ENCODE measurements around the gene TECR. TPM values are rescaled to one million over a fixed set of nuclear protein-coding genes. Genes with fewer than 3 reads are reported as not detected.
A peak's percentile ranks its signal among the peaks of the same experiment; 100 is the strongest.

TECR gene
- total and polyA plus RNA-seq, 9 of the 15 experiments (the other 6 are each of a cell fraction or from before 2014, with no cell fraction given), result 29.3 to 211 (median 81.4) TPM

DNA sequence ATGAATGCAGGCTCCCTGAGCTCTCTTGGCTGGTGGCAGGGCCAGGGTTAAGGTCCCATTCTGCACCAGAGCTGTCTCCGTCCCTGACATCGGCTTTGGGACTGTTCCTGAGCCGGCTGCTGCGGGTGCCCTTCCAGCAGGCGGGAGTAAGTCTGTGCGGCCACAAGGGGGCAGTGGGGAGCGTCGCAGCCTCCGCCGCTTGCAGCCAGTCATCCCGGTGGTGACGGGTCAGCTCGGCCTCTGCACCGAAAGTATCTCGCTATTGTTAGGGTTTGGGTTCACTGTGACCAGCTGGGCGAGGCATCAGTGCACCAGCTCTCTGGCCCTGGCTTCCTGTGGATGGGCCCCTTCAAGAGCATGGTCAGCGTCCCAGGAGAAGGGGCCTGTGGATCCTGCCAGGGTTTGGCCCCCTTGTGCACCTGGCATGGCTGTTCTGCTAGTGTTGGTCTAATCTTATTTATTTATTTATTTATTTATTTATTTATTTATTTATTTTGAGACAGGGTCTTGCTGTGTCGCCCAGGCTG lies 27.3 kb downstream of the TECR start (continued):
- TF ChIP-seq SMAD4 (CRISPR knock-in tag; conservative IDR thresholded peaks at IDR 0.05) (no peak; the same call in 1 of the 2 replicates), ZEB2 (IDR thresholded peaks at IDR 0.05) (no peak), ZNF589 (CRISPR knock-in tag; IDR thresholded peaks at IDR 0.05; ENCODE audit: low read depth) (no peak), HCFC1 (IDR thresholded peaks at IDR 0.05; ENCODE audit: low read depth, low read length) (peak; percentile 34; the same call in 1 of the 2 replicates), EP300 (IDR thresholded peaks at IDR 0.05; ENCODE audit: low read length) (no peak), CSDE1 (IDR thresholded peaks at IDR 0.05) (no peak), TRIM28 (IDR thresholded peaks at IDR 0.05) (no peak), SMARCA5 (IDR thresholded peaks at IDR 0.05) (peak; percentile 47; the same call in 1 of the 2 replicates), SMC3 (conservative IDR thresholded peaks at IDR 0.05; ENCODE audit: insufficient read depth, low read depth, low read length) (peak; percentile 87), RFX7 (CRISPR knock-in tag; IDR thresholded peaks at IDR 0.05) (no peak), REST (IDR thresholded peaks at IDR 0.05; ENCODE audit: borderline replicate concordance) (peak; percentile 76), REST (CRISPR knock-in tag; IDR thresholded peaks at IDR 0.05; ENCODE audit: low read depth) (no peak), ZBED1 (IDR thresholded peaks at IDR 0.05) (no peak), PRPF4 (IDR thresholded peaks at IDR 0.05; ENCODE audit: insufficient read depth, low read depth, low read length, poor library complexity, severe bottlenecking) (no peak), CREM (IDR thresholded peaks at IDR 0.05; ENCODE audit: low read depth) (peak; percentile 78)
- TF ChIP-seq, protein P1, sequence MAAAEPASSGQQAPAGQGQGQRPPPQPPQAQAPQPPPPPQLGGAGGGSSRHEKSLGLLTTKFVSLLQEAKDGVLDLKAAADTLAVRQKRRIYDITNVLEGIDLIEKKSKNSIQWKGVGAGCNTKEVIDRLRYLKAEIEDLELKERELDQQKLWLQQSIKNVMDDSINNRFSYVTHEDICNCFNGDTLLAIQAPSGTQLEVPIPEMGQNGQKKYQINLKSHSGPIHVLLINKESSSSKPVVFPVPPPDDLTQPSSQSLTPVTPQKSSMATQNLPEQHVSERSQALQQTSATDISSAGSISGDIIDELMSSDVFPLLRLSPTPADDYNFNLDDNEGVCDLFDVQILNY (CRISPR knock-in tag; IDR thresholded peaks at IDR 0.05), result no peak
- TF ChIP-seq, protein P2, sequence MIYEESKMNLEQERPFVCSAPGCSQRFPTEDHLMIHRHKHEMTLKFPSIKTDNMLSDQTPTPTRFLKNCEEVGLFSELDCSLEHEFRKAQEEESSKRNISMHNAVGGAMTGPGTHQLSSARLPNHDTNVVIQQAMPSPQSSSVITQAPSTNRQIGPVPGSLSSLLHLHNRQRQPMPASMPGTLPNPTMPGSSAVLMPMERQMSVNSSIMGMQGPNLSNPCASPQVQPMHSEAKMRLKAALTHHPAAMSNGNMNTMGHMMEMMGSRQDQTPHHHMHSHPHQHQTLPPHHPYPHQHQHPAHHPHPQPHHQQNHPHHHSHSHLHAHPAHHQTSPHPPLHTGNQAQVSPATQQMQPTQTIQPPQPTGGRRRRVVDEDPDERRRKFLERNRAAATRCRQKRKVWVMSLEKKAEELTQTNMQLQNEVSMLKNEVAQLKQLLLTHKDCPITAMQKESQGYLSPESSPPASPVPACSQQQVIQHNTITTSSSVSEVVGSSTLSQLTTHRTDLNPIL (CRISPR knock-in tag; IDR thresholded peaks at IDR 0.05), result no peak
- TF ChIP-seq, protein P3, sequence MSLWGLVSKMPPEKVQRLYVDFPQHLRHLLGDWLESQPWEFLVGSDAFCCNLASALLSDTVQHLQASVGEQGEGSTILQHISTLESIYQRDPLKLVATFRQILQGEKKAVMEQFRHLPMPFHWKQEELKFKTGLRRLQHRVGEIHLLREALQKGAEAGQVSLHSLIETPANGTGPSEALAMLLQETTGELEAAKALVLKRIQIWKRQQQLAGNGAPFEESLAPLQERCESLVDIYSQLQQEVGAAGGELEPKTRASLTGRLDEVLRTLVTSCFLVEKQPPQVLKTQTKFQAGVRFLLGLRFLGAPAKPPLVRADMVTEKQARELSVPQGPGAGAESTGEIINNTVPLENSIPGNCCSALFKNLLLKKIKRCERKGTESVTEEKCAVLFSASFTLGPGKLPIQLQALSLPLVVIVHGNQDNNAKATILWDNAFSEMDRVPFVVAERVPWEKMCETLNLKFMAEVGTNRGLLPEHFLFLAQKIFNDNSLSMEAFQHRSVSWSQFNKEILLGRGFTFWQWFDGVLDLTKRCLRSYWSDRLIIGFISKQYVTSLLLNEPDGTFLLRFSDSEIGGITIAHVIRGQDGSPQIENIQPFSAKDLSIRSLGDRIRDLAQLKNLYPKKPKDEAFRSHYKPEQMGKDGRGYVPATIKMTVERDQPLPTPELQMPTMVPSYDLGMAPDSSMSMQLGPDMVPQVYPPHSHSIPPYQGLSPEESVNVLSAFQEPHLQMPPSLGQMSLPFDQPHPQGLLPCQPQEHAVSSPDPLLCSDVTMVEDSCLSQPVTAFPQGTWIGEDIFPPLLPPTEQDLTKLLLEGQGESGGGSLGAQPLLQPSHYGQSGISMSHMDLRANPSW (CRISPR knock-in tag; IDR thresholded peaks at IDR 0.05), result no peak
